ENCODE measurements around the gene PLEKHA7. TPM values are rescaled to one million over a fixed set of nuclear protein-coding genes. Genes with fewer than 3 reads are reported as not detected.

PLEKHA7 gene
- polyA plus RNA-seq, 4 donors: 28.1 to 69.3 (median 57.5) TPM

DNA sequence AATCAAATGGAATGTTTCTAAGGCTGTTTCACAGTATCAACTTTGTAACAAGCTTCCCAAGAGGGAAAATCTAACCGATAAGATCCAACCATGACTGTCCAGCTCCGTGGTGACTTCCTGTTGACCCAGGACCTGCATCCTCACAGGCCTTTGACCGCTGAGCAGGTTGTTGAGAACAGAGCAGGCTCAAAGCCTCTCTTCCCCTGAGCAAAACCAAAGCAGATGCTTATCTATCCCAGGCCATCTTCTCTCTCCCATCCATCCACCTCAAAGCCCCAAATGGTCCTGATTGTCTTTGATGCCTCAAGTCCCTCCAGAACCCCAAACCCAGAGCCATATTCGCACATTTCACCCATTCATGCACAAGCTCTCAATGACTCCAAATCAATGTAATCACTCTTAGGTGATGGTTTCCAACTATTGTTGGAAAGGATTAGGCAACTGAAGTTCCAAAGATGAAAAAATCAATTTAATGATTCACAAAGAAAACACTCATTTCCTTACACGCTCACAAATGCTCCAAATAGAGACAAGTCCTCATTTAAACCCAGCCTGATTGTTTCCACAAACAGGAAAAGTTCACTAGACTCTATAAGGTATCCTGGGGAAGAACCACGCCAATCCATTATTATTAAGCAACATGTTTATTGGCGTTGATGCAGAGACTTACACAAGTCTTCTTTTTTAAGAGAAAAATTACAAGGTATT, 227.0 kb downstream of the PLEKHA7 start:
- H3K4me1 ChIP-seq (ENCODE audit: control insufficient read depth in 3 of 3, insufficient read depth in 2 of 3, low read depth in 1 of 3, low read length in 2 of 3): peaks cover 0 to 16% (median 3%) of the 10 kb centered on the region in 3 donors
- WGBS, 3 donors: 84 to 93% (median 86%) methylated on average over 7 of the region's 7 CpGs
- DNase-seq (no peak), FAIRE-seq (no peak)
- no peak overlapping the region for H3K27ac ChIP-seq (ENCODE audit: low read depth in 1 of 3, low read length in 2 of 3)
- H3K36me3 ChIP-seq (ENCODE audit: control insufficient read depth in 3 of 3, insufficient read depth in 2 of 3, low read depth in 1 of 3, low read length in 3 of 3): peaks cover 0 to 79% (median 13%) of the 10 kb centered on the region in 3 donors
- no peak overlapping the region for H3K4me3 ChIP-seq (ENCODE audit: low read depth in 1 of 3, low read length in 3 of 3)
- no peaks in the 10 kb centered on the region for H3K9me3 ChIP-seq (ENCODE audit: control insufficient read depth in 2 of 2, insufficient read depth in 1 of 2, low read depth in 1 of 2, low read length in 1 of 2)
- H3K27me3 ChIP-seq (ENCODE audit: control insufficient read depth in 3 of 3, insufficient read depth in 3 of 3, low read length in 3 of 3): no peaks in the 10 kb centered on the region

DNA sequence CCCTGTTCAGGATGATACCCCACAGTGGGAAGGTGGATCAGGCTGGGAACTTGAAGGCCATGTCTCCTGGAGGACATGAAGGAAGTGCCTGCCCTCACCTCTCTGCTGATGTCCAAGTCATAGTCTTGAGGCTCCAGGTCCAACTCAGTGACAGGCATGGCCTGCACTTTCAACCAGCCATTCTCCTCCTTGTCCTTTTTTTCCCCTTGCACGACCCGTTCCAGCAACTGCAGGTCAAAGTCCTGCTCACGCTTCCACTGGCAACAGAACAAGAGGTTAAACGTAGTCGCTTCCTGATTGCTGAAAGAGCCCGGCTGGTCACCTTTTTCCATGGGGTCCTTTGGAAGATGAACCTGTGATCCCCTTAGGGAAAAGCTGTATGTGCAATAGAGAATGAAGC, 228.1 kb downstream of the PLEKHA7 start:
- Histone ChIP-seq H3K9me3 (ENCODE audit: control insufficient read depth in 2 of 2, insufficient read depth in 1 of 2, low read depth in 1 of 2, low read length in 1 of 2) (no peaks in the 10 kb centered on the region), H3K4me1 (ENCODE audit: control insufficient read depth in 3 of 3, insufficient read depth in 2 of 3, low read depth in 1 of 3, low read length in 2 of 3) (peaks cover 0 to 16% (median 0%) of the 10 kb centered on the region in 3 donors), H3K27me3 (ENCODE audit: control insufficient read depth in 3 of 3, insufficient read depth in 3 of 3, low read length in 3 of 3) (no peaks in the 10 kb centered on the region), H3K36me3 (ENCODE audit: control insufficient read depth in 3 of 3, insufficient read depth in 2 of 3, low read depth in 1 of 3, low read length in 3 of 3) (peaks cover 0 to 83% (median 14%) of the 10 kb centered on the region in 3 donors), H3K27ac (ENCODE audit: low read depth in 1 of 3, low read length in 2 of 3) (peak overlapping the region in 2 of 3 donors; percentile 5 to 43), H3K4me3 (ENCODE audit: low read depth in 1 of 3, low read length in 3 of 3) (no peak overlapping the region)
- FAIRE-seq: no peak
- WGBS, 3 donors: 13 to 59% (median 36%) methylated on average over 6 of the region's 6 CpGs
- peak; percentile 78 for DNase-seq

DNA sequence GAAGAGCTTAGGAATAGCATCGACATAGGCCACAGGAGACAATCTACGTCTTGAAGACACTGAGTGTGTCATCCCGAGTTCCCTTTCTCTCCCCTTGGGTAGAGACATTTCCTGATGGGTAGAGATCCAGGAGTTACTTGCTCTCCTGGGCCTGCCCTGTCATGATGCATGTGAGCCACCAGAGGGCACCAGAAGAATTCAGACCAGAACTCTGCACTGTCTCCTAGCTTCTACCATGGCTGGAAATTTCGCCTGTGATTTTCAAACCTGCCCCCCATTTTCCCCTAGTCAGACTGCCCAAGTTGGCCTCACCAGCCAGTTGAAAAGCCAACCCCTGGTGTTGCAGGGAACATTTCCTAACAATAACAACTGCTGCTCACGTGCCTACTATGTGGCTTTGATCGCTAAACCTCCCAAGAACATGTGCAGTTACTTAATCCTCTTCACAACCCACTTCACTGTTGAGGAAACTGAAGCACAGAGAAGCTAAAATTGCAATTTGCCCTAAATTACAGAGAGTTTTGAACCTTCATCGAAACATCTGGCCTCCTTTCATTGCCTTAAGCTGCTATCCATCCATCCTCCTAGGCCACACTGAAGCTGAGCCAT, 228.6 kb downstream of the PLEKHA7 start:
- Histone ChIP-seq H3K4me3 (ENCODE audit: low read depth in 1 of 3, low read length in 3 of 3) (no peak overlapping the region), H3K27me3 (ENCODE audit: control insufficient read depth in 3 of 3, insufficient read depth in 3 of 3, low read length in 3 of 3) (no peaks in the 10 kb centered on the region), H3K9me3 (ENCODE audit: control insufficient read depth in 2 of 2, insufficient read depth in 1 of 2, low read depth in 1 of 2, low read length in 1 of 2) (no peaks in the 10 kb centered on the region), H3K27ac (ENCODE audit: low read depth in 1 of 3, low read length in 2 of 3) (peak overlapping the region in 1 of 3 donors; percentile 8), H3K36me3 (ENCODE audit: control insufficient read depth in 3 of 3, insufficient read depth in 2 of 3, low read depth in 1 of 3, low read length in 3 of 3) (peaks cover 0 to 83% (median 16%) of the 10 kb centered on the region in 3 donors), H3K4me1 (ENCODE audit: control insufficient read depth in 3 of 3, insufficient read depth in 2 of 3, low read depth in 1 of 3, low read length in 2 of 3) (peaks cover 0 to 14% (median 0%) of the 10 kb centered on the region in 3 donors)
- 58 to 63% (median 62%) methylated on average over 7 of the region's 7 CpGs for WGBS, 3 donors
- DNase-seq (peak; percentile 62 to 69), FAIRE-seq (no peak)

DNA sequence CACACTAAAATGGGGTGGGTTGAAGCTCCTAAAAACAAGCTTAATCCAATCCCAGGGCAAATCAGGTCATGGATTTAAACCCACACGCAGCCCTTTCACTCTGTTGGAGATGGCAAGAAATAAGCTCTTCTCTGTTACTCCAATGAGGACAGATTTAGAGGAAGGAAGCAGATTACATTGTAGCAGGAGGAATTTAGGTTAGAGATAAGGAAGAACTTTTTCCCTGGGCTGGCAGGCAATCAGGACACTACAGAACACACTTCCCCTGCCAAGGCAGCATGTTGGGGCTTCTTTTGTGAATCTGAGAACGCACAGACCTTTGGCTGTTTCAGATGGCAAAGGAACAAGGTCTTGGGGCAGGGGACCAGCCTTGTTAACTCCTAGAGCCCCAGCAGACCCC, 229.5 kb downstream of the PLEKHA7 start:
- WGBS, 3 donors: 85 to 89% (median 88%) methylated on average over 2 of the region's 2 CpGs
- peaks cover 0 to 14% (median 0%) of the 10 kb centered on the region in 3 donors for H3K4me1 ChIP-seq (ENCODE audit: control insufficient read depth in 3 of 3, insufficient read depth in 2 of 3, low read depth in 1 of 3, low read length in 2 of 3)
- H3K9me3 ChIP-seq (ENCODE audit: control insufficient read depth in 2 of 2, insufficient read depth in 1 of 2, low read depth in 1 of 2, low read length in 1 of 2): no peaks in the 10 kb centered on the region
- H3K4me3 ChIP-seq (ENCODE audit: low read depth in 1 of 3, low read length in 3 of 3): no peak overlapping the region
- DNase-seq: no peak
- no peak overlapping the region for H3K27ac ChIP-seq (ENCODE audit: low read depth in 1 of 3, low read length in 2 of 3)
- H3K27me3 ChIP-seq (ENCODE audit: control insufficient read depth in 3 of 3, insufficient read depth in 3 of 3, low read length in 3 of 3): no peaks in the 10 kb centered on the region
- peaks cover 0 to 82% (median 16%) of the 10 kb centered on the region in 3 donors for H3K36me3 ChIP-seq (ENCODE audit: control insufficient read depth in 3 of 3, insufficient read depth in 2 of 3, low read depth in 1 of 3, low read length in 3 of 3)
- no peak for FAIRE-seq

DNA sequence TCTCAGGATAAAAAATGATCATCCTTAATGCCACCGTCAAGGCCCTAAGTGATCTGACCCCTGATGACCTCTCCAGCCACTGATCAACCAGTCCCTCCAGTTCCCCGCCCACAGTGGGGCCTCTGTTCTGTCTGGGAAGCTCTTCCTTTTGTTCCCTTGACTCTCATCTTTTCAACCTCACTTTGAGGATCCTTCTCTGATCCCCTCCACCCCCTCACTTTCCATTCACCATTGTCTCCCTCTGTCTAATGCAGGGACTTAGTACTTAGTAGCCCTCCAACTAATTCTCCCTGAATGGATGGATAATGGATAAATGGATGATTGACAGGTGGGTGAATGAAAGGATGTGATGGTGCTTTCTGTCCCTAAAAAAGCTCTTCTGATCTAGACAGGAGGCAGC, 230.1 kb downstream of the PLEKHA7 start:
- no peak overlapping the region for H3K4me3 ChIP-seq (ENCODE audit: low read depth in 1 of 3, low read length in 3 of 3)
- no peaks in the 10 kb centered on the region for H3K9me3 ChIP-seq (ENCODE audit: control insufficient read depth in 2 of 2, insufficient read depth in 1 of 2, low read depth in 1 of 2, low read length in 1 of 2)
- peaks cover 0 to 14% (median 0%) of the 10 kb centered on the region in 3 donors for H3K4me1 ChIP-seq (ENCODE audit: control insufficient read depth in 3 of 3, insufficient read depth in 2 of 3, low read depth in 1 of 3, low read length in 2 of 3)
- no peak overlapping the region for H3K27ac ChIP-seq (ENCODE audit: low read depth in 1 of 3, low read length in 2 of 3)
- 73 to 100% (median 76%) methylated on average over 2 of the region's 2 CpGs for WGBS, 3 donors
- no peaks in the 10 kb centered on the region for H3K27me3 ChIP-seq (ENCODE audit: control insufficient read depth in 3 of 3, insufficient read depth in 3 of 3, low read length in 3 of 3)
- H3K36me3 ChIP-seq (ENCODE audit: control insufficient read depth in 3 of 3, insufficient read depth in 2 of 3, low read depth in 1 of 3, low read length in 3 of 3): peaks cover 0 to 81% (median 16%) of the 10 kb centered on the region in 3 donors
- DNase-seq: no peak
- no peak for FAIRE-seq

DNA sequence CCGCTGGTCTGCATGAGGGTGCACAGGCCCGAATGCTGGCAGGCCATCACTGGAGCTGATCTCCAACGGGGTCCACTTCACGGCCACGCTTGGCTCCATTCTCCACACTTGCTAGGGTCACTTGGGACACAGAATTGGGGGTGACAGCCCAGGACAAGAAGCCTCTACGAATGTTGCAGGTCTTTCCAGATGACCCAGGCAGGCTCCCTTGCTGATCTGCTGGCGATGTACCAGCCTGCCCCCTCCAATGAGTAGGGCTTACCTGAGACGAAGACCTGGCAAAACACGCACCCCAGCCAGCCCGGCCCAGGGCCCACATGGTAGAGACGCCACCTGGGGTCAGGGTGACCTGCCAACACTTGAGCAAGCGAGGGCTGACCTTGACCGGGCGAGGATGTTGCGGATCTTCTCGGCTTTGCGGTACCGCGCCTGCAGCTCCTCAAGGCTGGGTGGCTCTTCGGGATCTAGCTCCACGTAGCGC, 230.9 kb downstream of the PLEKHA7 start:
- WGBS, 3 donors: 93 to 95% (median 94%) methylated on average over 22 of the region's 22 CpGs
- Histone ChIP-seq H3K4me1 (ENCODE audit: control insufficient read depth in 3 of 3, insufficient read depth in 2 of 3, low read depth in 1 of 3, low read length in 2 of 3) (peaks cover 0 to 14% (median 0%) of the 10 kb centered on the region in 3 donors), H3K27ac (ENCODE audit: low read depth in 1 of 3, low read length in 2 of 3) (no peak overlapping the region), H3K9me3 (ENCODE audit: control insufficient read depth in 2 of 2, insufficient read depth in 1 of 2, low read depth in 1 of 2, low read length in 1 of 2) (no peaks in the 10 kb centered on the region), H3K4me3 (ENCODE audit: low read depth in 1 of 3, low read length in 3 of 3) (no peak overlapping the region), H3K27me3 (ENCODE audit: control insufficient read depth in 3 of 3, insufficient read depth in 3 of 3, low read length in 3 of 3) (no peaks in the 10 kb centered on the region), H3K36me3 (ENCODE audit: control insufficient read depth in 3 of 3, insufficient read depth in 2 of 3, low read depth in 1 of 3, low read length in 3 of 3) (peaks cover 0 to 81% (median 13%) of the 10 kb centered on the region in 3 donors)
- FAIRE-seq (no peak), DNase-seq (no peak)

DNA sequence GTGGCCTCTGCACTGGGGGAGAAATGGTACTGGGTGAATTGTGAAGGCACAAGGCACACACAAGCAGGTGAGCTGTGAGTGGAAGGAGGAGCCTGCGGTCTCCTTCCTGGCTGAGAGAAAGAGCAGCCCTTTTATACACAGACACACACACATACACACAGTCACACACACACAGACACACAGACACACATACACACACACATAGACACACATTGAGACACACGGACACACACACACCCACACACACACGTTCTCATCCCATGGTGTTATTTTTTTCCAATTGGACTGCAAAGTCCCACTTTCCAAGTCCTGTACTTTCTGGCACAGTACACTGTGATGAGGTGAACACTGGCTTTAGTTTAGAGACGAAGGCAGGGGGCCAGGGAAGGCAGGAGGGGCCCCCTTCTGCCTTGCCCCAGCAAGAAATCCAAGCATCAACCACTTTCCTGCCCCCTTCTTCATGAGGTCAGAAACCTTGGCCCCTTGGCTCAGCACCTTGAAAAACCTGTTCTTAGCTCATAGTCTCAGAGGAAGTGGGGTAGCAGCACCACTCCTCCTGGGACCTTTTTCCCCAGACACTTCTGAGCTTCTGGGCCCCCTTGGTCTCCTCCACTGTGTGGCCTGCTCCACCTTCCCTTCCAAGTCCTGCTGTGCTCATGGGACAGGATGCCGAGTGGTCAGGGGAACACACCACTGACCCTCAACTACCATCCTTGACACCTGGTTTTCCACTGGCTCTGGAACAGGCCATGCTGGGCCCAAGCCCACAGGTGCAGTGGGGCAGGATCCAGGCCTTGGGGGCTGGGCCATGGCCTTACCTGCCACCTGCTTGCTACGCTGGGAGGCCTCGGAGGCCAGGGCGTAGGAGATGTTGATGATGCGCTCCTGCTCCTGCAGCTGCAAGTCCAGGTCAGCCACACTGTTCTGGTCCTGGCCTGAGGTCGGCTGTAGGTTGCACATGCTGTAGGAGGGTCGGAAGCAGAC, 232.0 kb downstream of the PLEKHA7 start:
- Histone ChIP-seq H3K27me3 (ENCODE audit: control insufficient read depth in 3 of 3, insufficient read depth in 3 of 3, low read length in 3 of 3) (no peaks in the 10 kb centered on the region), H3K36me3 (ENCODE audit: control insufficient read depth in 3 of 3, insufficient read depth in 2 of 3, low read depth in 1 of 3, low read length in 3 of 3) (peaks cover 0 to 87% (median 10%) of the 10 kb centered on the region in 3 donors), H3K27ac (ENCODE audit: low read depth in 1 of 3, low read length in 2 of 3) (no peak overlapping the region), H3K9me3 (ENCODE audit: control insufficient read depth in 2 of 2, insufficient read depth in 1 of 2, low read depth in 1 of 2, low read length in 1 of 2) (no peaks in the 10 kb centered on the region), H3K4me1 (ENCODE audit: control insufficient read depth in 3 of 3, insufficient read depth in 2 of 3, low read depth in 1 of 3, low read length in 2 of 3) (peaks cover 0 to 14% (median 0%) of the 10 kb centered on the region in 3 donors), H3K4me3 (ENCODE audit: low read depth in 1 of 3, low read length in 3 of 3) (no peak overlapping the region)
- FAIRE-seq: no peak
- DNase-seq: peak in 1 of 2 donors; percentile 43
- WGBS, 3 donors: 39 to 72% (median 55%) methylated on average over 11 of the region's 11 CpGs
